Measurements from ENCODE around the gene SIN3B.

Gene SIN3B

DNA sequence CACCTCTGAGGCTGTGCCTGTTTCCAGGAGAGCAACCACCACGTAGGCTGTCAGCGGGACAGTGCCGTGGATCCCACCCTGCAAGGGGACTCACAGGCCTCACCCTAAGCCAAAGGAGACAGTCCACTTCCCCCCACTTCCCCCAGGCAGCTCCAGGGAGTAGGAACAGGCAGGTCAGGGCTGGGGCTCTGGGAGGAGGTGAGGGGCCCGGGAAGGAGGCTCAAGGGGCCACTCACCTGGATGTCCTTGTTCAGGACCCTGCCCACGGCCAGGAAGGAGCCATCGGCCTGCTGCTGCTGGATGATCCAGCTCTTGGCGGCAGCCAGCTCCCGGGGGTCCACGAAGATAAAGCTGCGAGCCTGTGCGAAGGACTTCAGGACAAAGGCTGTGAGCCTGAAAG, 85.2 kb downstream of the SIN3B start:
- no peak for DNase-seq

DNA sequence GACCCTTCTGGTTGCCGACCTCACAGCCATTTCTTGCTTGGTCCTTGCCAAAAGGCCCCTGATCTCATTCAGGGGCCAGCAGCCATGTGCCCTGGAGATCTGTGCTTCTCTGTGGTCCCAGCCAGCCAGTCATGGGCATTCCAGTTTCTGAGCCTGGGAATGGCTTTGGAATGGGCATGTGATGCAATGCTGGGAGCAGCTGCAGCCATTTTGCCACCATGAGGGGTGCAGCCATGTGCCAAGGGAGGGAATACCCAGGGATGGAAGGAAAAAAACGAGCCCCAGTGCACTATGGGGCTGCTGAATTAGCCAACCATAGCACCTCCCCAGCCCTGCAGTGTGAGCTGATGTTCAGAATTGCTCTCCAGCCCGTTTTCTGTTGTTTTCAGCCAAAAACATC, 85.9 kb downstream of the SIN3B start:
- no peak for DNase-seq

DNA sequence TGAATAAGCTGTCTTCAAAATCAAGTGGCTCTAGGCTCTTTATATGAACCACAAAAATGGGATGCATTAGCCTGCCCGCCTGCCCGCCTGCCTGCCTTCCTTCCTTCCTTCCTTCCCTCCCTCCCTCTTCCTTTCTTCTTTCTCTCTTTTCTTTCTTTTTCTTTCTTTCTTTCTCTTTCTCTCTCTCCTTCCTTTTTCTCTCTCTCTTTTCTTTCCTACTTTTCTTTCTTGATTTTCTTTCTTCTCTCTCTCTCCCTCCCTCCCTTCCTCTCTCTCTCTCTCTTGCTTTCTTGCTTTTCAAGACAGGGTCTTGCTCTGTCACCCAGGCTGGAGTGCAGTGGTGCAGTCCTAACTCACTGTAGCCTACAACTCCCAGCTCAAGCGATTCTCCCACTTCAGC, 86.5 kb downstream of the SIN3B start:
- no peak for DNase-seq

DNA sequence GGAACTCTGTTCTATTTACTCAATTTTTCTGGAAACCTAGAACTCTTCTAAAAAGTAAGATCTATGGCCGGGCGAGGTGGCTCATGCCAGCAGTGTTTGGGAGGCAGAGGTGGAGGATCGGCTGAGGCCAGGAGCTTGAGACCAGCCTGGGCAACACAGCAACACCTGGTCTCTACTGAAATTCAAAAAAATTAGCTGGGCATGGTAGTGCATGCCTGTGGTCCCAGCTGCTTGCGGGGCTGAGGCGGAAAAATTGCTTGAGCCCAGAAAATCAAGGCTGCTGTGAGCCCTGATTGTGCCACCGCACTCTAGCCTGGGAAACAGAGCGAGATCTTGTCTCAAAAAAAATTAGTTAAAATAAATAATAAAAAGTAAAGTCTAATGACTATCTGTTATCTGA, 88.2 kb downstream of the SIN3B start:
- no peak for DNase-seq

DNA sequence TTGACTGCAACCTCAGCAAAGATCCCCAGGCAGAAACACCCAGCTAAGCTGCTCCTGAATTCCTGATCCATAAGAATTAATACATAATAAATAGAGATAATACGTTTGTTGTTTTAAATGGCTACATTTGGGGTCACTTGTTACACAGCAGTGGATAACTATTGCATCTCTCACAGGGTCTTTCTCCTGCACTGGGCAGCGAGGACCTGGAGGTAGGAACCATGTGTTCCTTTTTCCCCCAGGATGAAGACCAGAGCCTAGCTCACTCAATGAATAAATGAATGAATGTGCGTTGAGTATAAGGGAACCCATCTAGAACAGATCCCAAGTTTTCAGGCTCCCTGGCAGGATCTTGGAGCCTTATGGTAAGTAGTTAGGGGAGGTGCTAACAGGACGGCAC, 90.3 kb downstream of the SIN3B start:
- DNase-seq: no peak

DNA sequence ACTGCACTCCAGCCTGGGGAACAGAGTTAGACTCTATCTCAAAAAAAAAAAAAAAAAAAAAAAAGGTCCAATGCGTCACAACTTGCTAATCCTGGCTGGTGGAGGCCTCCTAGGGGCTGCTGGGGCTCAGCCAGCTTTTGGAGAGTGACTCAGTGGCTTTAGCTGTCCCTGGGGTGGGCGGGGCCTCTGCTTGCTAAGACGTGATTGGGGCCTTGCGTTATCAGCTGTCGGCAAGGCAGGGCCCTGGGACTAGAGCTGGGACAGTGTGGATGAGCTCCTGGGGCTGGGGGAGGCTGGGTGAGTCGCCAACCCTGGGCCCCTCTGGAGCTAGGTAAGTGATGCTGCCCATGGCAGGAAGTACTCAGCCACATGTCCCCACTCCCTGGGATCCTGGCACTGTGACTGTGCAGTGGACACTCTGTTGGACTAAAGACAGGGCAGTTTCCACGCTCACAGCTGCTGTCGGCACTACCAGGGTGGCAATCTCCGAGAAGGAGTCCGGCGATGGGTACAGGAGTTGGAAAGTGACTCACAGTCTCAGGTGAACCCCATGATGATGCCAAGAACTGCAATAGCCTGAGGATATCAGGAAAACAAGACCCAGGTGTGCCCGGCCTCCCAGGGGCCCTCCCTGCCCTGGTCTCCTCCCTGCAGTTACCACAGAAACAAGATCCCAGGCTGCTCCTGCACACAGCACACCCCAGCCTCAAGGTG, 91.8 kb downstream of the SIN3B start:
- no peak for DNase-seq

DNA sequence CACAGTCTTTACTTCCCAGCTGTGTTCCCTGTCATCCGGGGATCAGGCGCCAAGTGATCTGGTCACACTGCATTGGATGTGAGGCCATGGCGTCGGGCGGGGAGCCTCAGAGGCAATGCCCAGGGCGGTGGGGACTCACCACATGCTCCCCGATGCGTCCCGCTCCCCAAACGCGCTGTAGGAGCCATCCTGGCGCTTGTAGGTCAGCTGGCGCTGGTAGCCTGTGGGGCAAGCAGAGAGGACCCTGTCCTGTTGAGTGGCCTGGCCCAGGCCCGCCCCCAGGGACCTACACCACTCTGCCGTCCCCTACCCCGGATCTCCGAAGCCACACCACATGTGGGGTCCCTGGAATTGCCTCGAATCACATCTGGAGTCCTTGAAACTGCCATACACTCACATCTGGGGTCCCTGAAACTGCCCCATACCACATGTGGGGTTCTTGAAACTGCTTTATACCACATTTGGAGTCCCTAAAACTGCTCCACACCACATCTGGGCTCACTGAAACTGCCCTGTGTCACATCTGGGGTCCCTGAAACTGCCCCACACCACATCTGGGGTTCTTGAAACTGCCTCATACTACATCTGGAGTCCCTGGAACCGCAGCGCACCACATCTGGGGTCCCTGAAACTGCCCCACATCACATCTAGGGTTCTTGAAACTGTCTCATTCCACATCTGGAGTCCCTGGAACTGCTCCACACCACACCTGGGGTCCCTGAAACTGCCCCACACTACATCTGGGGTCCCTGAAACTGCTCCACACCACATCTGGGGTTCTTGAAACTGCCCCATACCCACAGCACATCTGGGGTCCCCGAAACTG, 92.8 kb downstream of the SIN3B start:
- DNase-seq: no peak

DNA sequence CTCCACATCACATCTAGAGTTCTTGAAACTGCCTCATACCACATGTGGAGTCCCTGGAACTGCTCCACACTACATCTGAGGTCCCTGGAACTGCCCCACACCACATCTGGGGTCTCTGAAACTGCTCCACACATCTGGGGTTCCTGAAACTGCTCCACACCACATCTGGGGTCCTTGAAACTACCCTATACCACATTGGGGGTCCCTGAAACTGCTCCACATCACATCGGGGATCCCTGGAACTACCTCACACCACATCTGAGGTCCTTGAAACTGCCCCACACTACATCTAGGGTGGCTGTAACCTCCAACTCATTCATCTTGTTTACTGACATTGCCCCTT, 93.4 kb downstream of the SIN3B start:
- no peak for DNase-seq

DNA sequence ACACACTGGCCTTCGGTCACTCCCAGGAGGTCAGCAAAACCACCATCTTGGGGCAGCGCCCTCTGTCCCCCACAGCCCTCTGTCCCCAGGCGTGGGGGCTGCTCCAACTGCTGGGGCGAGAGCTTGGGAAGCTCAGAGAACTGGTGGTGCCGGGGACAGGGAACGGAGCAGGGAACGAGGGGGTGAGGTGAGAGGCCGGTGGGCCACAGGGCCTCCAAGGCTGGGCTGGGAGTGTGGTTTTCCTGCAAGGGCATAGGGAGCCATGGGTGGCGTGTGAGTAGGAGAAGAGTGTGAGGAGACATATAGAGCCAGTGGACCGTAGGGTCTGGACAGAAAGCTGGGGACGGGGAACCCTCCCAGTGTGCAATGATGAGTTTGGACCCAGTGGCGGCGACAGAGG, 93.8 kb downstream of the SIN3B start:
- no peak for DNase-seq

DNA sequence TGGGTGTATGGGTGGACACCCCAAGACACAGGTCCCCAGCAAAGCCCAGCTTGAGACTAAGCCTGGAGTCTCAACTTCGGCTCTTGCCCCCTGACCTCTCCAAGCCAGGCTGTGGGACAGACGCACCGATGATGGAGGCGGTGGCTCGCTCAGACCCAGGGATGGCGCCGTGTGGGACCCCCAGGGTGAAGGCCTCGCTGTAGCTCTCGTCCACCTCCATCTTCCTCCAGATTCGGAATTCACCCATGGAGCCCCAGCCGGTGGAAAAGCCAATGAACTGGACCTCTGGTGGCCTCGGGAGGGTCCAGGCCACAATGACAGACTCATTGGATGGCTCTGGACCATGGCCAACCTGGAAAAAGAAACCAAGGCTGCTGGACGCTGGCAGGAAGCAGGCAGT, 98.7 kb downstream of the SIN3B start:
- DNase-seq: no peak

DNA sequence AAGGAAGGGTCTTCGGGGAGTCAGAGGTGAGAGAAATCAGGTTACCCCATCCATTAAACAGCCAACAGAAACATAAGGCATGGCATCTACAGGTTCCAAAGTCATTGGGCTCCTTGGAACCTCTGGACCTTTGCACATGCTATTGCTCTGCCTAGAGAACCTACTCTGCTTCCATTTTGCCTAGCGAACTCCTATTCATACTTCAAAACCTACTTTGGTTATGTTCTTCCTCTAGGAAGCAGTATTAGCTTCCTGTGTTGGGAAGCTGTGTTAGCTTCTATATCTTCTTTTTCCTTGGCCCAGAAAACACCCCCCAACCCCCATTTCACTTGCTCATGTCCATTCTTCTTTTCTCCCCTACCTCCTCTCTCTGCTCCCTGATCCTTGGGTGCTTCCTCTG, 99.2 kb downstream of the SIN3B start:
- DNase-seq: no peak

DNA sequence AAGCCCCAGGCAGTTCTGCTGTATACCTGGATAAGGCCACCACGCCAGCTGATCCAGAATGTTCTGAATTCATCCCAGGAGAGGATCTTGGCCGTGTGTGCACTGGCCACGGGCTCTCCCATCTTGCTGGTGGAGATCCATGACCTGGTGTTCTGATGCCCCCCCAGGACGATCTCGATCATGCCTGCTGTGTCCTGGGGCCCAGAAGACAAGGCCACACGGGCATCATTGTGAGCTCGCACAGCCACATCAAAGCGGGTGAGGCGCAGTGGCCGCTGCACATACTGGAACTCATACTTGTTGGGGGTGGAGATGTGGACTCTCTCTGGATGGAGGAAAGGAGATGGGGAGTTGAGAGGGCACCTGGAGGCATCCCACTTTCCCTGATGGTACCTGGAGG, 99.7 kb downstream of the SIN3B start:
- no peak for DNase-seq

All from bone marrow (tissue), 2 donors.